Stimulated activated CD4-positive, alpha-beta T cell treated with anti-CD3 and anti-CD28 coated beads, Interleukin-15, amount 100 ng/mL, for 1 hour (primary cell): ENCODE measurements around the gene USP22.
A peak's percentile ranks its signal among the peaks of the same experiment; 100 is the strongest.

Experiments used
- DNase-seq, 2 donors: peaks; one replicate each; pipeline ENCODE4 v3.0.0-alpha.2; 2020; ENCODE audit warnings: low read depth in 1 of 2, low spot score in 1 of 2

Gene USP22

GRCh38 chr17:21049457-21049856 lies 6.6 kb upstream of the USP22 start:
- DNase-seq, result no peak

GRCh38 chr17:21046216-21046615 lies 3.4 kb upstream of the USP22 start:
- no peak for DNase-seq

- no peak for DNase-seq
These were observed 2.2 kb upstream of the USP22 start for GRCh38 chr17:21044971-21045370.

GRCh38 chr17:21043296-21044232 lies 753 bp upstream of the USP22 start:
- peak; percentile 90 to 91 for DNase-seq

- DNase-seq, result peak; percentile 35 to 52
These were observed 912 bp downstream of the USP22 start for GRCh38 chr17:21041741-21042457.

GRCh38 chr17:21039839-21040575 lies 2.8 kb downstream of the USP22 start:
- DNase-seq, result no peak

GRCh38 chr17:21037117-21037803 lies 5.6 kb downstream of the USP22 start:
- DNase-seq, result no peak

- no peak for DNase-seq
These were observed 6.4 kb downstream of the USP22 start for GRCh38 chr17:21036361-21036881.

- DNase-seq, result no peak
These were observed 7.4 kb downstream of the USP22 start for GRCh38 chr17:21035406-21035805.

GRCh38 chr17:21034340-21035235 lies 8.2 kb downstream of the USP22 start:
- no peak for DNase-seq

- no peak for DNase-seq
These were observed 9.5 kb downstream of the USP22 start for GRCh38 chr17:21033350-21033749.

GRCh38 chr17:21031756-21032396 lies 10.9 kb downstream of the USP22 start:
- DNase-seq, result no peak

- DNase-seq, result no peak
These were observed 12.4 kb downstream of the USP22 start for GRCh38 chr17:21030375-21030774.

GRCh38 chr17:21029515-21029914 lies 13.3 kb downstream of the USP22 start:
- DNase-seq, result no peak

GRCh38 chr17:21029036-21029435 lies 13.8 kb downstream of the USP22 start:
- no peak for DNase-seq

GRCh38 chr17:21028192-21028591 lies 14.6 kb downstream of the USP22 start:
- no peak for DNase-seq

GRCh38 chr17:21027031-21027430 lies 15.8 kb downstream of the USP22 start:
- no peak for DNase-seq

- DNase-seq, result no peak
These were observed 17.4 kb downstream of the USP22 start for GRCh38 chr17:21025451-21025850.

- no peak for DNase-seq
These were observed 18.8 kb downstream of the USP22 start for GRCh38 chr17:21024024-21024423.
